ENCODE results near the gene TUBB1. TPM values are rescaled to one million over a fixed set of nuclear protein-coding genes. Genes with fewer than 3 reads are reported as not detected.
A peak's percentile ranks its signal among the peaks of the same experiment; 100 is the strongest.

TUBB1 gene
- total and polyA plus RNA-seq, 4 experiments from 2014 or later, result not detected

GRCh38 chr20:59042151-59042795, 23.0 kb downstream of the TUBB1 start, which contains the start of gene PRELID3B:
Gene PRELID3B, minus strand, starts transcription at chr20:59042786. Its CDS starts 56 bp downstream, at chr20:59042730.
- Mint-ChIP-seq H3K4me3 (peak within 1 kb of the TSS; percentile 84 to 95 (median 92)), H3K27ac (peak within 1 kb of the TSS; percentile 91 to 97 (median 97)), H3K27me3 (no peaks in the 10 kb centered on the region), H3K36me3 (peaks cover 5 to 19% of the 10 kb centered on the region in 2 donors), H3K9me3 (no peaks in the 10 kb centered on the region), H3K4me1 (peaks cover 29 to 58% (median 46%) of the 10 kb centered on the region in 4 donors)
- peak in 3 of 5 donors; percentile 19 to 58 (median 29) for DNase-seq
- Histone ChIP-seq H3K27ac (ENCODE audit: low read depth, low read length) (peak within 1 kb of the TSS; percentile 92), H3K9me3 (ENCODE audit: control insufficient read depth in 1 of 2, low read length in 2 of 2) (no peaks in the 10 kb centered on the region), H3K27me3 (ENCODE audit: insufficient read depth, low read length) (no peaks in the 10 kb centered on the region), H3K4me1 (ENCODE audit: insufficient read depth, low read length) (peaks cover 58% of the 10 kb centered on the region), H3K4me3 (ENCODE audit: low read length in 2 of 2) (peak within 1 kb of the TSS; percentile 65 to 91), H3K36me3 (ENCODE audit: insufficient read depth, low read length) (peaks cover 10% of the 10 kb centered on the region)
- CTCF ChIA-PET (ENCODE audit: partially characterized antibody), result interaction anchor here (1.3 to 2.2 kb wide), 7 partner anchors 8 to 180 kb away, joined by 3 to 12 read pairs (median 5); partner anchors contain the start of gene ATP5F1E
- POLR2A ChIA-PET (ENCODE audit: partially characterized antibody), result interaction anchor here (1.0 to 4.9 kb wide), 10 partner anchors 10 to 391 kb away, joined by 3 to 104 read pairs (median 5); partner anchors contain the start of genes ATP5F1E, STX16 and ZNF831
- intact Hi-C loops (cut with micrococcal nuclease), result loop anchor here (1.0 to 5.0 kb wide), 3 partner anchors 10 to 389 kb away; partner anchors contain the start of gene ATP5F1E

GRCh38 chr20:59042796-59043631, 23.8 kb downstream of the TUBB1 start:
- H3K27ac Mint-ChIP-seq, result peak overlapping the region; percentile 91 to 97 (median 97)
- H3K27me3 Mint-ChIP-seq, result no peaks in the 10 kb centered on the region
- Histone ChIP-seq H3K27ac (ENCODE audit: low read depth, low read length) (peak overlapping the region; percentile 92), H3K4me3 (ENCODE audit: low read length in 2 of 2) (peak overlapping the region; percentile 65 to 91), H3K27me3 (ENCODE audit: insufficient read depth, low read length) (no peaks in the 10 kb centered on the region), H3K9me3 (ENCODE audit: control insufficient read depth in 1 of 2, low read length in 2 of 2) (no peaks in the 10 kb centered on the region), H3K4me1 (ENCODE audit: insufficient read depth, low read length) (peaks cover 51% of the 10 kb centered on the region), H3K36me3 (ENCODE audit: insufficient read depth, low read length) (peaks cover 3% of the 10 kb centered on the region)
- peaks cover under 1 to 12% of the 10 kb centered on the region in 2 donors for H3K36me3 Mint-ChIP-seq
- peak; percentile 92 to 96 (median 95) for DNase-seq
- H3K4me1 Mint-ChIP-seq, result peaks cover 31 to 59% (median 48%) of the 10 kb centered on the region in 4 donors
- H3K9me3 Mint-ChIP-seq, result peaks cover 0 to 2% (median 0%) of the 10 kb centered on the region in 8 donors
- H3K4me3 Mint-ChIP-seq, result peak overlapping the region; percentile 84 to 95 (median 92)
- POLR2A ChIA-PET (ENCODE audit: partially characterized antibody), result interaction anchor here (1.0 to 4.9 kb wide), 19 partner anchors 10 to 736 kb away, joined by 3 to 104 read pairs (median 4); partner anchors contain the start of genes ATP5F1E, STX16, VAPB and ZNF831
- intact Hi-C loops (cut with micrococcal nuclease), result loop anchor here (1.0 to 5.0 kb wide), 3 partner anchors 11 to 390 kb away; partner anchors contain the start of gene ATP5F1E
- CTCF ChIA-PET (ENCODE audit: partially characterized antibody), result interaction anchor here (0.8 to 2.2 kb wide), 7 partner anchors 9 to 179 kb away, joined by 3 to 12 read pairs (median 4); partner anchors contain the start of gene ATP5F1E

GRCh38 chr20:59043698-59044097, 24.5 kb downstream of the TUBB1 start:
- H3K4me3 ChIP-seq (ENCODE audit: low read length in 2 of 2), result no peak overlapping the region

GRCh38 chr20:59044295-59044694, 25.1 kb downstream of the TUBB1 start:
- CTCF ChIA-PET (ENCODE audit: partially characterized antibody), result interaction anchor here (2.1 to 2.2 kb wide), 2 partner anchors 11 to 178 kb away, joined by 9 to 12 read pairs; no protein-coding TSS in a partner anchor
- peaks cover 39% of the 10 kb centered on the region for H3K4me1 ChIP-seq (ENCODE audit: insufficient read depth, low read length)
- intact Hi-C loops (cut with micrococcal nuclease), result loop anchor here (5.0 kb wide), 1 partner anchor 78 kb away; no protein-coding TSS in a partner anchor
- Mint-ChIP-seq H3K36me3 (peaks cover 0 to 4% of the 10 kb centered on the region in 2 donors), H3K4me1 (peaks cover 30 to 64% (median 46%) of the 10 kb centered on the region in 4 donors), H3K9me3 (peaks cover 0 to 2% (median 0%) of the 10 kb centered on the region in 8 donors), H3K4me3 (peak overlapping the region in 1 of 8 donors; percentile 49), H3K27me3 (no peaks in the 10 kb centered on the region), H3K27ac (peak overlapping the region in 4 of 7 donors; percentile 91 to 97 (median 95))
- H3K9me3 ChIP-seq (ENCODE audit: control insufficient read depth in 1 of 2, low read length in 2 of 2), result no peaks in the 10 kb centered on the region
- no peaks in the 10 kb centered on the region for H3K36me3 ChIP-seq (ENCODE audit: insufficient read depth, low read length)
- H3K4me3 ChIP-seq (ENCODE audit: low read length in 2 of 2), result no peak overlapping the region
- H3K27me3 ChIP-seq (ENCODE audit: insufficient read depth, low read length), result no peaks in the 10 kb centered on the region
- POLR2A ChIA-PET (ENCODE audit: partially characterized antibody), result interaction anchor here (1.0 to 4.9 kb wide), 3 partner anchors 12 to 155 kb away, joined by 4 to 104 read pairs (median 19); partner anchors contain the start of gene ATP5F1E
- no peak overlapping the region for H3K27ac ChIP-seq (ENCODE audit: low read depth, low read length)
- DNase-seq, result no peak

More at GRCh38 chr20:59043698-59044097, 24.5 kb downstream of the TUBB1 start:
- no peaks in the 10 kb centered on the region for H3K27me3 Mint-ChIP-seq
- peaks cover 45% of the 10 kb centered on the region for H3K4me1 ChIP-seq (ENCODE audit: insufficient read depth, low read length)
- H3K27ac Mint-ChIP-seq, result peak overlapping the region; percentile 91 to 97 (median 95)
- peak overlapping the region; percentile 92 for H3K27ac ChIP-seq (ENCODE audit: low read depth, low read length)
- H3K36me3 Mint-ChIP-seq, result peaks cover 0 to 8% of the 10 kb centered on the region in 2 donors
- H3K27me3 ChIP-seq (ENCODE audit: insufficient read depth, low read length), result no peaks in the 10 kb centered on the region
- no peaks in the 10 kb centered on the region for H3K9me3 ChIP-seq (ENCODE audit: control insufficient read depth in 1 of 2, low read length in 2 of 2)
- H3K4me3 Mint-ChIP-seq, result peak overlapping the region; percentile 70 to 93 (median 86)
- H3K4me1 Mint-ChIP-seq, result peaks cover 35 to 65% (median 51%) of the 10 kb centered on the region in 4 donors
- DNase-seq, result peak in 1 of 5 donors; percentile 52
- H3K9me3 Mint-ChIP-seq, result peaks cover 0 to 2% (median 0%) of the 10 kb centered on the region in 8 donors
- ChIA-PET CTCF (ENCODE audit: partially characterized antibody) (interaction anchor here (0.8 to 2.2 kb wide), 7 partner anchors 9 to 178 kb away, joined by 3 to 12 read pairs (median 4); partner anchors contain the start of gene ATP5F1E), POLR2A (ENCODE audit: partially characterized antibody) (interaction anchor here (1.0 to 4.9 kb wide), 15 partner anchors 11 to 737 kb away, joined by 3 to 104 read pairs (median 4); partner anchors contain the start of genes ATP5F1E, STX16, VAPB and ZNF831)
- no peaks in the 10 kb centered on the region for H3K36me3 ChIP-seq (ENCODE audit: insufficient read depth, low read length)
- intact Hi-C loops (cut with micrococcal nuclease), result loop anchor here (2.0 to 5.0 kb wide), 2 partner anchors 79 to 391 kb away; no protein-coding TSS in a partner anchor

GRCh38 chr20:59044796-59045195, 25.6 kb downstream of the TUBB1 start:
- intact Hi-C loops (cut with micrococcal nuclease), result loop anchor here (5.0 kb wide), 1 partner anchor 78 kb away; no protein-coding TSS in a partner anchor
- peaks cover 0 to 4% of the 10 kb centered on the region in 2 donors for H3K36me3 Mint-ChIP-seq
- POLR2A ChIA-PET (ENCODE audit: partially characterized antibody), result no interaction called here
- peaks cover 34% of the 10 kb centered on the region for H3K4me1 ChIP-seq (ENCODE audit: insufficient read depth, low read length)
- CTCF ChIA-PET (ENCODE audit: partially characterized antibody), result no interaction called here
- no peak overlapping the region for H3K4me3 ChIP-seq (ENCODE audit: low read length in 2 of 2)
- DNase-seq, result no peak
- peak overlapping the region in 1 of 8 donors; percentile 20 for H3K4me3 Mint-ChIP-seq
- peaks cover 0 to 2% (median 0%) of the 10 kb centered on the region in 8 donors for H3K9me3 Mint-ChIP-seq
- peak overlapping the region in 5 of 7 donors; percentile 75 to 97 (median 91) for H3K27ac Mint-ChIP-seq
- H3K4me1 Mint-ChIP-seq, result peaks cover 27 to 59% (median 41%) of the 10 kb centered on the region in 4 donors
- no peaks in the 10 kb centered on the region for H3K27me3 ChIP-seq (ENCODE audit: insufficient read depth, low read length)
- H3K27me3 Mint-ChIP-seq, result no peaks in the 10 kb centered on the region
- no peaks in the 10 kb centered on the region for H3K36me3 ChIP-seq (ENCODE audit: insufficient read depth, low read length)
- H3K27ac ChIP-seq (ENCODE audit: low read depth, low read length), result no peak overlapping the region
- H3K9me3 ChIP-seq (ENCODE audit: control insufficient read depth in 1 of 2, low read length in 2 of 2), result no peaks in the 10 kb centered on the region

GRCh38 chr20:59046862-59047261, 27.6 kb downstream of the TUBB1 start:
- no peaks in the 10 kb centered on the region for H3K27me3 ChIP-seq (ENCODE audit: insufficient read depth, low read length)
- ChIA-PET CTCF (ENCODE audit: partially characterized antibody) (interaction anchor here (1.6 kb wide), 1 partner anchor 8 kb away, joined by 4 read pairs; no protein-coding TSS in a partner anchor), POLR2A (ENCODE audit: partially characterized antibody) (interaction anchor here (1.9 kb wide), 1 partner anchor 15 kb away, joined by 4 read pairs; no protein-coding TSS in a partner anchor)
- Mint-ChIP-seq H3K9me3 (peaks cover 0 to 2% (median 0%) of the 10 kb centered on the region in 8 donors), H3K36me3 (no peaks in the 10 kb centered on the region), H3K4me3 (peak overlapping the region in 1 of 8 donors; percentile 11), H3K4me1 (peaks cover 15 to 38% (median 23%) of the 10 kb centered on the region in 4 donors), H3K27ac (no peak overlapping the region), H3K27me3 (peaks cover 0 to 6% of the 10 kb centered on the region in 2 donors)
- no peak overlapping the region for H3K4me3 ChIP-seq (ENCODE audit: low read length in 2 of 2)
- no peak overlapping the region for H3K27ac ChIP-seq (ENCODE audit: low read depth, low read length)
- peaks cover 13% of the 10 kb centered on the region for H3K4me1 ChIP-seq (ENCODE audit: insufficient read depth, low read length)
- no peaks in the 10 kb centered on the region for H3K36me3 ChIP-seq (ENCODE audit: insufficient read depth, low read length)
- no peaks in the 10 kb centered on the region for H3K9me3 ChIP-seq (ENCODE audit: control insufficient read depth in 1 of 2, low read length in 2 of 2)
- intact Hi-C loops (cut with micrococcal nuclease), result no loop called here
- no peak for DNase-seq
